Midbrain (tissue), 1 donor: Measurements from ENCODE around the gene NXN.
"Not testable (repeated sequence)": the region's sequence is repeated elsewhere in the genome, so short reads cannot be mapped to it uniquely, and the experiment has no call there.

Experiments used
- DNase-seq: peaks from one replicate; lab custom pipeline; 2025; lab: John Stamatoyannopoulos, UW

NXN gene

DNA sequence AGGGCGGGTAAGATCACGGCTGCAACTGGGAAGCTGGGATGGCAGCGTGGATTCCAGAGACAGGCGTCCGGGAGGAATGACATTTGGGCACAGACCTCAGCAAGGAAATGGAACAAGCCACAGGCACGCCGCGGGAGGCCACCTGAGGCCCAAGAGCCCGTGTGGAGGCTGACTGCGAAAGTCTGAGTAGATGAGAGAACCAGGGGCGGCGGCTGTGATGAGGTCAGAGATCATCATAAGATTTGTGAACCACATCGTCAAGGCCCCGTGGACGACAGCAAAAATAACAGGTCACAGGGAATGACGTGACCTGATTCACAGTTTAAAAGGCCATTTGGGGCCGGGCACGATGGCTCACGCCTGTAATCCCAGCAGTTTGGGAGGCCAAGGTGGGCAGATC is 149.2 kb downstream of the NXN start:
- no peak for DNase-seq

DNA sequence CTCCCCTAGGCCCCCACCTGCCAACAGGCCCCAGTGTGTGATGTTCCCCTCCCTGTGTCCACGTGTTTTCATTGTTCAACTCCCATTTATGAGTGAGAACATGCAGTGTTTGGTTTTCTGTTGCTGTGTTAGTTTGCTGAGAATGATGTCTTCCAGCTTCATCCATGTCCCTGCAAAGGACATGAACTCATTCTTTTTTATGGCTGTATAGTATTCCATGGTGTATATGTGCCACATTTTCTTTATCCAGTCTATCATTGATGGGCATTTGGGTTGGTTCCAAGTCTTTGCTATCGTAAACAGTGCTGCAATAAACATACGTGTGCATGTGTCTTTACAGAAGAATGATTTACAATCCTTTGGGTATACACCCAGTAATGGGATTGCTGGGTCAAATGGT is 150.0 kb downstream of the NXN start:
- DNase-seq, result not testable (repeated sequence)

DNA sequence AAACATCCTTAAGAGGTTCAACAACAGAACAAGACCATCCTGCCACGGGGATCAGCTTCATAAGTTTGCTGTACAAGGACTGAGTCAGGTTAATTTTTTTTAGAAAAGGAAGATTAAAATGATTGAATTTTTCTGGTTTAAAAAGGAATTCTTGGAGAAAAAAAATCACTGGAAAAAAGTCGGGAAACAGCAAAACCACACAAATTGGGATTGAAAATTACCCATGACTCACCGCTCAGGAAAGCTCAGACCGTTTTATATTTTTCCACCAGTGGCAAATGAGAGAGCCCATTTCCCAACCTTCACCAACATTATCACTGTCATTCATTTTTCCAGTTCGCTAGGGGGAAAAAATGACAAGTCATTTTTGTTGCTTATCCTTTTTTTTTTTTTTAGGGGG is 150.8 kb downstream of the NXN start:
- no peak for DNase-seq

DNA sequence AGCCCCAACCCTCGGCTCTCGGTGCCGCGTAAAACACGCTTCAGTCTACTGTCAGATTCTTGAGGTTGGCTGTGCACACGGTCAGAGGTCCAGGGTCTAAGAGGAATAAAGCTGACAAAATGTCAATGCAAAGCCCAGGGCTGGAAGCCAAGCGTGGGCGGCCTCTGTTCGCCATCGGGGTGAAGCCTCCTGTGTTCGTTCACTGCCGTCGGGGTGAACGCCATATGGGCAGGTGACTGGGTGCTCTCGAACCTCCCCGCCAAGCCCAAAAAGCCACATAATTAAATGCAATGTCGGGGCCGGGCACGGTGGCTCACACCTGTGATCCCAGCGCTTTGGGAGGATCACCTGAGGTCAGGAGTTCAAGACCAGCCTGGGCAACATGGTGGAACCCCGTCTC is 152.8 kb downstream of the NXN start:
- DNase-seq, result no peak

DNA sequence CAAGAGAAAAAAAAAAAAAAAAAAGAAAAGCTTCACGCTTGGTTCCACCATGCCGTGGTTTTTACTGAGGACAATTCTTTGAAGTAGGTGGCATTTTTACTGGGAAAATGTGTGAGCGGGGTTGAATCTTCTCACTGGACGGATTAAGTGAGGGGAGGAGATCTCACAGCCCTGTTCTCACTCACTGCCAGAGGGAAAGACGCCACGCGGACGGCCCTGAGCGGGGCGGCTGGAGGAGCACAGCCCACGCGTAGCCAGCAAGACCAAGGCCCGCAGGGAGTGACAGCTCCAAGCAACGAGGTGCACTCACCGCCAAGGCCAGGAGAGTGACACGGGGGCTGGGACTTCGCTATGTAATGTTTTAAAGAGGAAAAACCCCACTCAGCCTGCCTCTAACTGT is 154.4 kb downstream of the NXN start:
- no peak for DNase-seq

DNA sequence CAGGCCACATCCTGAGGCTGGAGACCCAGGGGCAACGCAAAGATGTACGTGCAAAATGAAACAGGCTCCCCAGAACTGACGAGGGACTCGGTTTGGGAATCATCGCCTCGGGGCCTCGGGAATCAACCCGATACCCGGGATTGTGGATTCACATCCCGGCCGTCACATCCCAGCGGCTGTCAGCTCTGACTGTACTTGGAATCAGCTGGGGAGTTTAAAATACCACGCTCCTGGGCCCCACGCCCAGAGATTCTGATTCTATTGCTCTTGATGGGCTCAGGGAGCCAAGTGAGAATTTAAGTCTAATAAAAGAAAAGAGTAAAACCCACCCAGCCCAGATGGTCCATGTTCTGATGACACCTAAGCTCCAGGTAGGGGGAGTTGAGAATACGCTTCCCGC is 155.2 kb downstream of the NXN start:
- DNase-seq, result no peak

DNA sequence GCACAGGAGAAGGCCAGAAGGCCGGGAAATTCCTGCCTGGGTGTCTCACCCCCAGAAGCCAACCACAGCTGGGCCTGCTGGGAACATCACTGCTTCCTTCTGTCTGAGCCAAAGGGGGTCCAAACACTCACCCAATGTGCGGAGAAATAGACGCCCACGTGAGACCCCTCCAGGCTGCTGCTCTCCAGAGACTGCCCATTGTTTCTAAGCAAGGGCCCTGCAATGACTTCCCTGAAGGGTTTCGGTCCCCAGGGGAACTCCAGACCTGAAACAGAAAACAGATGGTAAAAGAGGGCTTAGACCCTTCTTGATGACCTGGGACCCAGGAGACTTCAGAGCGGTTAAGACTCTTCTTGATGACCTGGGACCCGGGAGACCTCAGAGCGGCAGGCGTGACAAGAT is 156.1 kb downstream of the NXN start:
- DNase-seq, result no peak

DNA sequence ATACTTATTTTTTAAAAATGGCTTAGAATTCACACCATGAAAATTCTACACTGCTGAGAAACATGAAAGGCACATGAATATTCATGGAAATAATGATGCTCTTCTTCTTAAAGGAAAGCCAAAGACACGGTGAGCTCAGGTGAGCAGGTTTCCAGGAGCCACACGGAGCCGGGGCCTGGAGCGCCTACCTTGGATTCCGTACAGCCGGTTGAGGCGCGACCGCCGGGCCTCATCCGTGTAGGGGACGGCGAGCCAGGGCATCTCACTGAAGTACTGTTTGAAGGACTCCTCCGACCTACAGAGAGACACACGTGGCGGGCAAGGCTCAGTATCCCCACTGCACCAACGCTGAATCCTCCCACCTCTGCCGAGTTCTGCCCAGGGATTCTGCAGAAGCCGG is 160.3 kb downstream of the NXN start:
- no peak for DNase-seq

DNA sequence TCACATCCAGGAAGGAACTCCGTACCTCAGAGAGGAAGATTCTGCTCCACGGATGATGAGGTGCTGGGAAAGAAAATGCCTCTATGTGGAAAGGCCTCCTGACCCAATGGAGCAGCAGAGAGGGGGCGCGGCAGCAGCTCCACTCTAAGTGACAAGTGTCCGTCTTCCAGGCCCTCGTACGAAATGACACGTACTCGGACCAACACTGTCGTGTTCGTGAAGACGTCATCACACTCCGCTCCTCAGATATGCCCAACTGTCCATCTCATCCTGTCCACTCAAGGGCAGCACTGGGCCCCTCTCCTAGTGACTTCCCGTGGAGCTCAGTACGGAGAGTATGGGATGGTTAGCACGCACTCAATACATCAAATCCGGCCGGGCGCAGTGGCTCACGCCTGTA is 165.2 kb downstream of the NXN start:
- no peak for DNase-seq

DNA sequence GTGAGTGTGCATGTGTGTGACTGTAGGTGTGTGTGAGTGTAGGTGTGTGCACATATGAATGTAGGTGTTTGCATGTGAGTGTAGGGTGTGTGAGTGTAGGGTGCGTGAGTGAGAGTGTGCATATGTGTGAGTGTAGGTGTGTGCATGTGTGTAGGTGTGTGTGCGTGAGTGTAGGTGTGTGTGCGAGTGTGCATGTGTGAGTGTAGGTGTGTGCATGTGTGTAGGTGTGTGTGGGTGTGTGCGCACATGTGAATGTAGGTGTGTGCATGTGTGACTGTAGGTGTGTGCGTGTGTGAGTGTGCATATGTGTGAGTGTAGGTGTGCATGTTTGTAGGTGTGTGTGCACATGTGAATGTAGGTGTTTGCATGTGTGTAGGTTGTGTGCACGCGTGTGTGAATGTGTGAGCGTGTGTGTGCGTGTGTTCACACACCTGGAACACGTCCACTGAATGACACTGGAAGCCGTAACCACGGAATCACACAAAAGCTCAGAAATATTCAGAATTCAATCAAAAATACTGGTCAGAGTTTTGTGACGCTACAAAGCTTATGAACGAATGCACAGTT is 166.9 kb downstream of the NXN start:
- no peak for DNase-seq

DNA sequence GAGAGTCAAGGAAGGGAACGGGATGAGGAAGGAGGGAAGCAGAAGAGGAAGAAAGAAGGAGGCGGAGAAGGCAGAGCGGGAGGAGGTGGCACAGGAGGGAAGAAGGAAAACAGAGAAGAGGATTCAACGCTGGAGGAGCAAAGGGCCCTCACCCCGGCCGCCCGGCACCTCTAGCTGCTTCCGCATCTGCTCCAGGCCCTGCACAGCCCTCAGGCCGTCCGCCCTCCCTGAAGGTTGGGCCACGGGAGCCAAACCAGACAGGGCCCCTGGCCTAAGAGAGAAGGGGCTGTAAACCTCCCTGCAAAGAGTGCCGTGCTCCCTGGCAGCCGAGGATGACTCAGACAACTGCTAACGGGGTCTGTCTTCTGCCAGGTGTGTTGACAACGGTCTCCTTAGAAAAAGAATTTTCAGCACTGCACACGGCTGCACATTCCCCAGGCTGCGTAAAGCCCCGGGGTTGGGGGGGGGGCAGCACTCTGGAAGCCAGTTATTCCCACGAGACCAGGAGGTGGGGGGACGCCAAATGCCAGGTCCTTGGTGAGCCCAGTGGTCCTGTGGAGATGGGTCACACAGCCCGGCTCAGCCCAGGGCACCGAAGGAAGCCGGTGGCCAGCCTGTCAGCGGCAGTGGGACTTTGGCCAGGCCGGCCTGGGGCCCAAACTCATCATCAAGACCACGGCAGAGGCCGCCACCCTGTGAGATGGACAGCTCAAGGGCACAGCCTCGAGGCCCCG is 168.4 kb downstream of the NXN start:
- DNase-seq, result no peak

DNA sequence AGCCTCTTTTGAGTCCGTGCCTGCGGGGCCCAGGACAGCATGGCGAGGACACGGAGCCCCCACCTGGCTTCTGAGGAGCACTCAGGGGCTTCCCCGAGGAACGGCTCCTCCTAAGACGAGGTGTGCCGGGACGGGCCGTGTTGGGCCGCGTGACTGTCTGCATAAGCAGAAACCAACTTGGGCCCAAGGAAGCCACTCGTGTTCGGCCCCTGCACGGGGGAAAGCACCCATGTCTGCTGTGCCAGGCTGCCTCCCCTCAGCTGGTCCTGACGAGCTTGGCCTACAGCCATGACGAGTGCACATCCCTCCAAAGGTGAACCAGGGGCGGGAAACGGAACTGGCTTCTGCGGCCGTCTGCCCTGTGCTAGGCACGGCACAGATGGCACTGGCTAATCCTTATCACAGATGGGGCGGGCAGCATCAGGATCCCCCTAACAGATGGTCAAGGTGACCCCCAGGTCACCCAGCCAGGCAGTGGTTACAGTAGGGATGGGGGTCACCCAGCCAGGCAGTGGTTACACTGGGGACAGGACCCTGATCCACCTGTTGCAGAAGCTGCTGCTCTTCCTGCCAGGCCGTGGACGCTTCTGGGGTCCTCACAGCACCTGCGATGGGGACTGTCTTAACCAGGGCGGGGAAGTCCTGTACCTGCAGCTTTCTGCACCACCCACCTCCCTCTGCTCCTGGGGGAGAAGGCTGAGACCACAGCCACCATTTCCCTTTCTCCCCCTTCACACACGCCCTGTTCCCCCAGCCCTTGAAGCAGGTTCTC is 171.9 kb downstream of the NXN start:
- DNase-seq, result no peak

DNA sequence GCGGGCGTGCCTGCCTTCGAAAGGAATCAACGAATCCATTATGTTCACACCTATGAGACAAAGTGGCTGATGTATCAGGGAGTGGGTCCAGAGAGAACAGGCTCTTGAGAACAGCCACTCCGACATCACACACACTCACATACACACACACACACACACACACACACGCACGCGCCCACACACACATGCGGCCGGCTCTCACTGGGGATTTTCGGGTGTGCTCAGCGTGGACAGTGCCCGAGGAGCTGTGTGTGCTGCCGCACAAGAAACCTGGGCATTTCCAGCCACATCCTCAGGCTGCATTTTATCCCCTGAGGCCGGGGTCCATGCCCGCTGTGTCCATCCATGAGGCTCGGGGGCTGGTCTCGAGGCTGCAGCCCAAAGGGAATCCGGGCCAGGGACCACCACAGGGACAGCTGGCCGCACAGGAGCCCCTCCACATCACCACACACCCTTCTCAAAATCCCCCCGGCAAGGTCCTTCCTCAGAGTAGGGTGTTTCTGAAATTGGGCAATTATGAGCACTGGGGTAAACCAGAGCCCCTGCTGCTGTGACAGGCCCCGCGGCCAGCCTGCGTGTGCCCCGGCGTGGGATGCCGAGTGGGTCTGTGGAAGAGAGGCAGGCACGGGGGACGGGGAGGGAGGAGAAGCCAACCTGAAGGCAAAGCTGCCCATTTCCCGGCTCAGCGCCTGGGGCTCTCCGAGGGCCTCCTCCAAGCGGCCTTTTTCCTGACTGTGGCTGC is 172.6 kb downstream of the NXN start:
- no peak for DNase-seq

DNA sequence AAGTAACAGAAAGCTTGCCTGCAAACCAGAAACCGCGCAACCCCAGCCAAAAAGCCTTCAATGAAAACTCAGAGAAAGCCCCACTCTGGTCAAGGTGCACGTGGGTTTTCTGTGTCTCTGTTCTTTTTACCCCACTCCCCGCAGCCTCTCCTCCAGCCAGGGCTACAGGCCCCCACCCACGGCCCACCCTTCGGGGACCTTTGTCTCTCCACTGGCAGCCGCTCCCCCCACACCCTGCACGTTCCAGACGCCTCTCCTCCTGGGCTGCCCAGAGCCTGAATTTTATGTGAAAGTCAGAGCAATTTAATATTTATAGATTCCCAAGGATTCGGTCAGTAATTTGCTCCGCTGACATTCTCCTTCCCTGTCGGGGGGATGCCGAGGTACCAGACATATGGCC is 173.2 kb downstream of the NXN start:
- DNase-seq, result no peak

DNA sequence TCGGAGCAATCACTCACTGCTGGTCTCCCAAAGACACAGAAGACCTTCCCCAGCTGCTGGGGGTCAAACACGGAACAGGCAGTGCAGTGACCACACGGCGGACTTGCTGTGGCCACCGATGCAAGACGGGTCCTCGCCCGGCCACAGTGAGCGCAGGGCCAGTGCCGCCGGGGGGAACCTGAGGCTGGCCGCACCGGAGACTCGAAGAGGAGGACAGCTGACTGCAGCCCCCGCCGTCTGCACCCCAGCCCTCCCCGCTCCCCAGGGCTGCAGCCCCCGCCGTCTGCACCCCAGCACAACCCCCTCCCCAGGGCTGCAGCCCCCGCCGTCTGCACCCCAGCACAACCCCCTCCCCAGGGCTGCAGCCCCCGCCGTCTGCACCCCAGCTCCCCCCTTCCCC is 173.7 kb downstream of the NXN start:
- not testable (repeated sequence) for DNase-seq

DNA sequence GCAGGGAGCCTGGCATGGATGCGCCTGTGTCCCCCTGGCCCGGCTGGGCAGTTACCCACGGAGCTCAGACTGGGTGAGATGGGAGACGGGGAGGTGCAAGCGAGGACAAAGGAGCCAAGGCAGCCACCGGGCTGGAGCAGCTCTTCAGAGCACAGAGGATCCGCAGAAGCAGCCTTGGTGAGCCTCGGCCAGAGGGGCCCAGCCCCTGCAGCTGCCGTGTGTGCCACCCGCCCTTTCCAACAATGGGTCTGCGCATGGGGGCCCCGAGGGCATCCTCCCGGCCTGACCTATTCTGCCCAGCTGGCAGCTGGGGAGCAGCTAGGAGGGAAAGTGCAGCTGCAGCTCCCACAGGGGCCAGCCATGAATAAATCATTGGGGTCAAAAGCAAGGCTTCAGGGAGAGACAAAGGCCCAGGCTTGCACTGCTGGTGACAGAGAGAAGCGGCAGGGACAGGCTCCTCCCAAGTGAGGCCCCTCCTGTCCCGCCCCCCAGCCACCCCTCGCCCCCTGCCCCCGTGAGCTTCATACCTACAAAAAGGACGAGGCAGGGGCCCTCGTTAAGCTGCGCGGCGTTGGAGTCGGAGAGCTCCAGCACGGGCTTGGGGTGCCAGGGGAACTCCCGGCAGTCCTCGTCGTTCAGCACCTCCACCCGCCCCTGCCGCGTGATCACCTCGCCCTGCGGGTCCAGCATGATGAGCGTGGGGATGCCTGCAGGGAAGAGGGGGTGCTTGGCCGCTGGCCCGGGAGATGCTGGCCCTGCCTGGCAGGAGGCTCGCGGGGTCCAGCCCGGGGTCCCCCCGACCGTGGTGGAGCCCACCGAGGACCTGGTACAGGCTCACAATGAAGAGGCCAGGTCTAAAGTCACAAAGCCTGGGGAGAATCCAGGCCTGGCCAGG is 174.8 kb downstream of the NXN start:
- no peak for DNase-seq

DNA sequence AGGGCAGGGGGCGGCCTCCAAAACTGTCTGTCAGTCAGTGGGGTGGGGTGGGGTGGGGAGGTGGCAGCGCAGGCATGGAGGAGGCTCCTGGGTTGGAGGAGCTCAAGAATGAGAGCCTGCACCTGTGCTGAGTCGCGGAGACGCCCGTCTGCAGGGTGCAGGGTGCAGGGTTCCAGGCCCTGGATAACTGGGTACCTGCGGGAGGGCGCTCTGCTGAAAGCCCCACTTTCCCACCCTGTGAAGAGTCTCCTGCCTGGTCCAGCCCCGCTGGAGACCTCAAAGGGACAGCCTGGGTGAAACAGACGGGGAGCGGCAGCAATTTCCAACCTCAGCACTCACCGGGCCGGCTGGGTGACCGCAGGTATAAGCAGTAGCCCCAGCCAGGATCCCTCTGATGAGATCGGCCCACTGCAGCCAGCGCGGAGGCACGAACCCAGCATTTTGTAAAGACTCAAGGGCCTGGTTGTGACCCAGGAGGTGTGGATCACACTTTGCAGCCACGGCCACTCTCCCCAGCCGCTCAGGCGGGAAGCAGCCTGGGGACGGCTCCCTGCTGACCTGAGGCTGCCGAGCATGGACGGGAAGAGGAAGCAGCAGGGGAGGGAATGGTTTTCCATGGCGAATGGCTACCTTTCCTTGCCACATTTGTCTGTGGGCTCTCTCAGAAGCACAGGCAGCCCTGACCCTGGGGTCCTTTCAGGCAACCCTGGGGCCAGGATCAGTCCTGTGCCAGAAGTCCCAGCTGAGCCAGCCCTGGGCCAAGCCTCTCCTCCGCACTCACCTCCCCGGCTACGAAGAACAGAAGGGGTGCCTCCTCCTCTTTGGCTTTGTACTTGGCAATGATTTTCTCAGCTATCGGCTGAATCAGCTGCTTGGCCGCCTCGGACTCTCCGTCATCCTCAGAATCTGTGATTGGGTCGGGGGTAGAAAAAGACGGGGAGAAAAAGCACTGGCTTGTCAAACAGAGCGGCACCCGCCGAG is 176.4 kb downstream of the NXN start:
- DNase-seq, result no peak

DNA sequence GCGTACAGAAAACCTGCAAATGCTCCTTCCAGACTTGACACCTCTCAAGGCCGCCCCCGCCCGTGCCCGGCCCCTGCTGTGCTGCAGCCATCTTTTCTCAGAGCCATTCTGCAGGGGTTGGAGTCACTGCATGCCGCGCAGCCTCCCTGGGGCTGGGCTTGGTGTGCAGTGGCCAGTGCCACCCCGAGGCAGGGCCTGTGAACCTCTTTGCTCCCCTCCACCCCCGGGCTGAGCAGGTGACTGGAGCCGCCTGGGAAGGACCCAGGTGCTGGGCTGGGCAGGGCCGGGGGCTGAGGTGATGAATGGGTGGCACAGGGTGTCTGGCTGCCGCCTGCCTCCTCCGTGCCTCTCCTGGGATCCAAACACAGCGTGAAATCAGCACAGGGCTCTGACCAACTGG is 177.1 kb downstream of the NXN start:
- DNase-seq, result no peak

DNA sequence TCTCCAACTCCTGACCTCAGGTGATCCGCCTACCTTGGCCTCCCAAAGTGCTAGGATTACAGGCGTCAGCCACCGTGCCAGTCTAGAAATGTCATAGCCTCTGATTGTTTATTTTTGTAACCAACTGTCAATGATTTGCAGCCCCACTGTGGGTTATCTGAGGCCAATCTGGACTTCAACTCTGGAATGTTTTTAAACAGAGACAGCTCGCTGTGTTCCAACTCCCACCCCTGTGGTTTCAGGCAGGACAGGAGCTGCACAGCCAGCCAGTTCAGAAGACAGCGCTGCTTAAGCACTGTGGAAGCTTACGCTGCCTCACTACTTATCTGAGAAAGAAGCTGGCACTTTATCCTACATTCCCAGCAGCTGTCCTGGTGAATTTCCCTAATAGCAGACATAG is 177.9 kb downstream of the NXN start:
- DNase-seq, result no peak

DNA sequence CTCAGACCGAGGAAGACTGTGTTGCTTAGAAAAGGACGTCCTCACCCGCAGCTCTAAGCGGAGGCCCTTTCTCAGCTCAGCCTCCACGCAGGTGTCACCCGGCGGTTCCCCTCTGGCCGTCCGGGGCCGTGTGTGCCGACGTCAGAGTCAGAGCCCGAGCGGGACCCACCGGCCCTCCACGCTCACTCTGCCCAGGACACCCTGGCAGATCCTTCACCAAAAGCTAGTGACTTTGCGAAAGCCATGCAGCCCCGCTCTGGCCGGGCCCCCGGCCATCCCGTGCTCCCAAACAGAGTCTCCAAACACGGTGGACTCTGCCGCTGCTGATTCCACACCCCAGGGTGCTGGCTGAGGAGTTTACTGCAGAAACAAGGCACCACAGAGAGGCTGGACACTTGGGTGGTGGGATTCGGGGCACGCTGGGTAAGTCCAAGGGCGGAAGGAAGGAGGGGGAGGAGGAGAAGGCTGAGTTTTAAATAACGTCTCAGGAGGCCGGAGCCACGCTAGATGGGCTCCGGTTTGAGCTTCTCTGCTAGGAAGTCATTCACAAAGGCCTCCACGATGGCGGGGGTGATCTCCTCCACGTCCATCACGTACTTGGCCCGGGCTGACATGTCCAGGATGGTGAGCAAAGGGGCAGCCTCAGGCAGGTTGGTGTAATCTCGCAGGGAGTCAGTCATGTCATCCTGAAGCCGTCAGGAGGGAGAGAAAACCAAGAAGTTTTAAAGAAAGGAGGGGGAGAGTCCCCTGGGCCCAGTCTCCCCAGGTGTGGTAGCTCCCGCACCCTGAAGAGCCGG is 178.9 kb downstream of the NXN start:
- no peak for DNase-seq
